ENCODE results near the gene LRRC63. TPM values are rescaled to one million over a fixed set of nuclear protein-coding genes. Genes with fewer than 3 reads are reported as not detected.
"Not testable (repeated sequence)": the region's sequence is repeated elsewhere in the genome, so short reads cannot be mapped to it uniquely, and the experiment has no call there.

Gene LRRC63
- polyA plus RNA-seq, 3 donors = 0.04 to 0.34 TPM; not detected in 1

GRCh38 chr13:46210362-46211083 lies 1.2 kb upstream of the LRRC63 start:
- 57 to 76% (median 64%) methylated on average over 6 of the region's 6 CpGs for WGBS, 3 donors
- no peak overlapping the region for H3K27ac ChIP-seq (ENCODE audit: low read depth, low read length)

- H3K27ac ChIP-seq (ENCODE audit: low read depth, low read length) = no peak overlapping the region
- 4 to 14% (median 6%) methylated on average over 9 of the region's 9 CpGs for WGBS, 3 donors
Observed at GRCh38 chr13:46211116-46211482, 629 bp upstream of the LRRC63 start.

DNA sequence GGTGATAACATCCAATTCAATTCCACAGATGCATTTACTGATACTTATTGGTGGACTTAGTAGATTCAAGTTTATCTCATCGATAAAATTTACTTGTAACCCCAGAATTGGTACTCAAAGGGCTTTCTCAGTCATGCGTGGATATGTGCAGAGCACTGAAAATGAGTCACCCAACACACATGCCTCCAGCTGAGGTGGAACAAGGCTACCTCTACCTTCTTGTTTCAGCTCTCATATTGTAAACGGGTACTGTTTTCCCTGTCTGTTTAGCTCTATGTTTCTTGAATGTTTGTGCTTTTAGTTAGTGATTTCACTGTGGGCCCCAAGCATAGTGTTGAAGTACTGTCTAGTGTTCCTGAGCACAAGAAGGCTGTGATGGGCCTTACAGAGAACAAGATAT lies 1.5 kb downstream of the LRRC63 start:
- no peak overlapping the region for H3K27ac ChIP-seq (ENCODE audit: low read depth, low read length)
- 95 to 97% (median 97%) methylated on average over 3 of the region's 3 CpGs for WGBS, 3 donors

DNA sequence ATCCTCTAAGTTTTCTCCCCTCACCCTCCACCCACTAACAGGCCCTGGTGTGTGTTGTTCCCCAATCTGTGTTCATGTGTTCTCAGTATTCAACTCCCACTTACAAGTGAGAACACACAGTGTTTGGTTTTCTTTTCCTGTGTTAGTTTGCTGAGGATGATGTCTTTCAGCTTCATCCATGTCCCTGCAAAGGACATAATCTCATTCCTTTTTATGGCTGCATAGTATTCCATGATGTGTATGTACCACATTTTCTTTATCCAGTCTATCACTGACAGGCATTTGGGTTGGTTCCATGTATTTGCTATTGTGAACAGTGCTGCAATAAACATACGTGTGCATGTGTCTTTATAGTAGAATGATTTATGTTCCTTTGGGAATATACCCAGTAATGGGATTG lies 3.0 kb downstream of the LRRC63 start:
- H3K27ac ChIP-seq (ENCODE audit: low read depth, low read length) = not testable (repeated sequence)
- 80 to 95% (median 87%) methylated on average over 1 of the region's 1 CpG for WGBS, 3 donors

DNA sequence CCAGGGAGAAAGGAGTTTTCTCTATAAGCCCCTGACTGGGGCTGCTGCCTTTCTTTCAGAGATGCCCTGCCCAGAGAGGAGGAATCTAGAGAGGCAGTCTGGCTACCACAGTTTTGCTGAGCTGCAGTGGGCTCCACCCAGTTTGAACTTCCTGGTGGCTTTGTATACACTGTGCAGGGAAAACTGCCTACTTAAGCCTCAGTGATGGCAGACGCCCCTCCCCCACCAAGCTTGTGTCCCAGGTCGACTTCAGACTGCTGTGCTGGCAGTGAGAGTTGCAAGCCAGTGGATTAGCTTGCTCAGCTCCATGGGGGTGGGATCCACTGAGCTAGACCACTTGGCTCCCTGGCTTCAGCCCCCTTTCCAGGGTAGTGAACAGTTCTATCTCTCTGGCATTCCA lies 8.5 kb downstream of the LRRC63 start:
- 4 to 23% (median 18%) methylated on average over 2 of the region's 2 CpGs for WGBS, 3 donors
- H3K27ac ChIP-seq (ENCODE audit: low read depth, low read length) = not testable (repeated sequence)

GRCh38 chr13:46229251-46229650 lies 17.5 kb downstream of the LRRC63 start:
- WGBS, 3 donors = 91 to 95% (median 94%) methylated on average over 2 of the region's 2 CpGs
- no peak overlapping the region for H3K27ac ChIP-seq (ENCODE audit: low read depth, low read length)

DNA sequence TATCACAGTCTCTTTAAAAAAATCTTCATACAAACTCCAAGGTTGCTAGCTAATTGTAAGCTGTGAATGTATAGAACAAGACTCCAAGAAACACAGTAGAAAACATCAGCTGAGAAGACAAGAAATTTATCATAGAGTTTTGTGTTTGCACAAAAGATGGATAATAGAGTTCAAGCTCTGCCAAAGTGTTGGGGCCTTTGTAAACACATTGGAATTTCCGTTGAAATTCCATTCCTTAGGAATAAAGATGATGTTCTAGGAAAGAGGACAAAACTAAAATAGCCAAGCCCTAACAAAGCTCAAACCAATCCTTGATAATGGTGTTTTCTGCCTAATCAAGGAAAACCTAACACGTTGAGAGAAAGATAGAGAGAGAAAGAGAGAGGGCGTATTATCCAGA lies 20.6 kb downstream of the LRRC63 start:
- 78 to 81% (median 79%) methylated on average over 3 of the region's 3 CpGs for WGBS, 3 donors
- no peak overlapping the region for H3K27ac ChIP-seq (ENCODE audit: low read depth, low read length)

DNA sequence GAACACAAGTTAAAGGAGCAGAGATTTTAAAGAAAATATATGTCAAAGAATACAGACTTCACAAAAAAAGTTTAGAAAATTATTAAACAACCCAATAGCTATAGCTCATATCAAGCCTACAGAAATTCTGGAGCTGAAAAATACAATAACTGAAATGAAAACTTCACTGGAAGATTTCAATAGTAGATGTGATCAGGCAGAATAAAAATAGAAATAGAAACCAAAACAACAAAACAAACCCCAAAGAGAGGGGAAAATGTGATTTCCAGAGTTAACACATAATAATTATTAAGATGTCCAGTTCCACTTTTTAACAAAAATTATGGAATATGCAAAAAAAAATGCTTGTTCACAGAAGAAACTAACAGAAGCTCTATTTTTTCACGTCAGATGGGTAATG lies 23.6 kb downstream of the LRRC63 start:
- H3K27ac ChIP-seq (ENCODE audit: low read depth, low read length) = no peak overlapping the region
- WGBS, 3 donors = 87 to 97% (median 96%) methylated on average over 1 of the region's 1 CpG

GRCh38 chr13:46265292-46265691 lies 53.6 kb downstream of the LRRC63 start:
- H3K27ac ChIP-seq (ENCODE audit: low read depth, low read length) = no peak overlapping the region
- 92 to 100% (median 98%) methylated on average over 1 of the region's 1 CpG for WGBS, 3 donors

DNA sequence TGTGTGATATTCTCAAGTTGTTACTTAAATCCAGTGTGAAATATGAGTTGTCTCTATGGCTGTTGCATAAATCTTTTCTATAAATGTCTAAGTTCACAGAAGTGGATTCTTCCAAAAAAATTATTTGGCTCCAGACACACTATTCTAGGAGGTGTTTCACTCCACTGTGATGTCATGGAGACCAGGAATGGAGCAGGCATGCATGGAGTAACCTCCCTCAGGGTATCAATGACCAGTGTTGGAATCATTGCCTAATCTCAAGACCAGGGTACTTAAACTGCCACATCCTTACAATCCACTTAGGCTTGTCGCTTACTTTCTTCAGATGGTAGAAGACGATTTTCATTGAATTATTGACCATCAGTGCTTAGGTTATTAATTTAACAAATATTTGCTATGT lies 55.4 kb downstream of the LRRC63 start:
- 71 to 94% (median 89%) methylated on average over 2 of the region's 2 CpGs for WGBS, 3 donors

GRCh38 chr13:46270416-46270815 lies 58.7 kb downstream of the LRRC63 start:
- WGBS, 3 donors = 79 to 84% (median 81%) methylated on average over 6 of the region's 6 CpGs
- no peak overlapping the region for H3K27ac ChIP-seq (ENCODE audit: low read depth, low read length)

More for the DNA sequence above, 55.4 kb downstream of the LRRC63 start:
- no peak overlapping the region for H3K27ac ChIP-seq (ENCODE audit: low read depth, low read length)

DNA sequence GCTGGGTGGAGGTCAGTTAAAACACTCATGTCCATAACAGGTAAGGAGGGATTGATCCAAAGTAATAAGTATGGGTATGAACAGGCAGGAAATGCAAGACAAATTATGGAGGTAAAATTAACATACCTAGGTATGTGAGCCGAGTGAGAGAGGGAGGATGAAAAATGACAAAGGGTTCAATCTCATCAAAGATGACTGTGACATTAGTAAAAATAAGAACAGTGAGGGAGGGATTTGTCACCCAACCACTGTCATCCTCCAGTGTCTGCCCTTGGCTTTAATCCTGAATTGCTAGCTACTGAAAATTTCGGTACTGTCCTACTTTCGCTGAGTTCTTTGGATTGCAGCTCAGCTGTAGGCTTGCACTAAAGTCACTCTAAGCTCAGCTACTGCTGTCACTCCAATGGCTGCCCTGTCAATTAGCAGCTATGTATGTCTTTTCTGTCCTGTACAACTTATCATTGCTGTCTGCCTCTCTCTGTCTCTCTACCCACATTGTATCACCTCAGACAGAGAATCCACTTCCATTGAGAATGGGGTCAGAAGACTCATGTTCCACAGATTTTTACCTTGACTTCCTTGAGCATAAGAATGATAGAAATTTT lies 62.5 kb downstream of the LRRC63 start:
- WGBS, 3 donors = 88 to 93% (median 92%) methylated on average over 3 of the region's 3 CpGs
- no peak overlapping the region for H3K27ac ChIP-seq (ENCODE audit: low read depth, low read length)

GRCh38 chr13:46278474-46278873 lies 66.7 kb downstream of the LRRC63 start:
- H3K27ac ChIP-seq (ENCODE audit: low read depth, low read length) = no peak overlapping the region
- WGBS, 3 donors = 42% methylated on average over 4 of the region's 4 CpGs

GRCh38 chr13:46281779-46282178 lies 70.1 kb downstream of the LRRC63 start:
- WGBS, 3 donors = 46 to 75% (median 60%) methylated on average over 2 of the region's 2 CpGs
- H3K27ac ChIP-seq (ENCODE audit: low read depth, low read length) = no peak overlapping the region

DNA sequence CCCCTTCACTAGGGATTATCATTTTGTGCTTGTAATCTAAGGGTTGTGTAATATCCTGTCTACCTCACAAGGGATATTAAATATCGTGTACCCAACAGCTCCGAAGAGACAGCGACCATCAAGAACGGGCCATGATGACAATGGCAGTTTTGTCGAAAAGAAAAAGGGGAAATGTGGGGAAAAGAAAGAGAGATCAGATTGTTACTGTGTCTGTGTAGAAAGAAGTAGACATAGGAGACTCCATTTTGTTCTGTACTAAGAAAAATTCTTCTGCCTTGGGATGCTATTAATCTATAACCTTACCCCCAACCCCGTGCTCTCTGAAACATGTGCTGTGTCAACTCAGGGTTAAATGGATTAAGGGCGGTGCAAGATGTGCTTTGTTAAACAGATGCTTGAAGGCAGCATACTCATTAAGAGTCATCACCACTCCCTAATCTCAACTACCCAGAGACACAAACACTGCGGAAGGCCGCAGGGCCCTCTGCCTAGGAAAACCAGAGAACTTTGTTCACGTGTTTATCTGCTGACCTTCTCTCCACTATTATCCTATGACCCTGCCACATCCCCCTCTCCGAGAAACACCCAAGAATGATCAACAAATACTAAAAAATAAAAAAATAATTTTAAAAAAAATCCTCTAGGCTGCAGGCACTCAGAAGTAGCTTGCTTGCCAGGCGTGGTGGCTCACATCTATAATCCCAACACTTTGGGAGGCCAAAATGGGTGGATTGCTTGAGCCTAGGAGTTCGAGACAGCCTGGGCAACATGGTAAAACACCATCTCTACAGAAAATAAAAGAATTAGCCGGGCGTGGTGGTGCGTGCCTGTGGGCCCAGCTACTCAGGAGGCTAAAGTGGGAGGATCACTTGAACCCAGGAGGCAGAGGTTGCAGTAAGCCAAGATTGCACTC lies 72.4 kb downstream of the LRRC63 start:
- not testable (repeated sequence) for H3K27ac ChIP-seq (ENCODE audit: low read depth, low read length)
- 78 to 83% (median 79%) methylated on average over 16 of the region's 16 CpGs for WGBS, 3 donors

GRCh38 chr13:46286972-46287371 lies 75.2 kb downstream of the LRRC63 start:
- 79 to 90% (median 89%) methylated on average over 1 of the region's 1 CpG for WGBS, 3 donors
- H3K27ac ChIP-seq (ENCODE audit: low read depth, low read length) = no peak overlapping the region

GRCh38 chr13:46288570-46289259 lies 77.0 kb downstream of the LRRC63 start:
- 80 to 89% (median 87%) methylated on average over 5 of the region's 5 CpGs for WGBS, 3 donors
- no peak overlapping the region for H3K27ac ChIP-seq (ENCODE audit: low read depth, low read length)

GRCh38 chr13:46289260-46289955 lies 77.7 kb downstream of the LRRC63 start:
- 62 to 72% (median 69%) methylated on average over 4 of the region's 4 CpGs for WGBS, 3 donors
- no peak overlapping the region for H3K27ac ChIP-seq (ENCODE audit: low read depth, low read length)
